CD4-positive, alpha-beta T cell (primary cell): ENCODE measurements around the gene IBTK. TPM values are rescaled to one million over a fixed set of nuclear protein-coding genes. Genes with fewer than 3 reads are reported as not detected.

ENCODE experiments used
- ATAC-seq: fragments of 200-7000 bp; cut with Tn5 transposase; one replicate; pipeline ENCODE4 v1.10.0; 2022; ENCODE audit warnings: mild to moderate bottlenecking; ENCODE audit not compliant: poor library complexity
- CTCF ChIA-PET: fragments of 350-600 bp; sonication (Branson Sonifier 250); formaldehyde crosslinking; loops from one replicate; lab custom pipeline; 2021; ENCODE audit warnings: antibody characterized with exemption, inconsistent platforms; lab: Charles Lee
- POLR2A ChIA-PET: fragments of 350-600 bp; sonication (Branson Sonifier 250); formaldehyde crosslinking; loops from one replicate; lab custom pipeline; 2021; ENCODE audit warnings: antibody characterized with exemption, inconsistent platforms; lab: Charles Lee
- DNase-seq, 14 experiments: peaks; one replicate each; pipeline ENCODE4 v3.0.0-alpha.2; 2013 to 2020; ENCODE audit warnings: mixed read lengths in 2 of 14
- H3K27ac ChIP-seq, 2 donors: one replicate each; pipeline versions ENCODE4 v1.5.1 to v1.7.0; 2013; ENCODE audit warnings: low read length in 2 of 2, low read depth in 1 of 2, mild to moderate bottlenecking in 1 of 2
- H3K27me3 ChIP-seq, 2 experiments: 1 replicate in 1 of 2; 2 replicates in 1 of 2; pipeline versions ENCODE4 v1.6.1 to v1.7.0; 2013; ENCODE audit warnings: low read length in 2 of 2, control low read depth in 1 of 2, mild to moderate bottlenecking in 1 of 2, moderate library complexity in 1 of 2; ENCODE audit not compliant: insufficient read depth in 2 of 2, control insufficient read depth in 1 of 2
- H3K36me3 ChIP-seq: one replicate; pipeline ENCODE4 v1.6.1; 2013; ENCODE audit warnings: low read length, control low read depth; ENCODE audit not compliant: insufficient read depth
- H3K4me1 ChIP-seq: one replicate; pipeline ENCODE4 v1.6.1; 2013; ENCODE audit warnings: low read length, control low read depth; ENCODE audit not compliant: insufficient read depth
- H3K4me3 ChIP-seq: one replicate; pipeline ENCODE4 v1.5.1; 2013; ENCODE audit warnings: mild to moderate bottlenecking, low read length, moderate library complexity
- H3K9me3 ChIP-seq, 2 experiments: 1 replicate in 1 of 2; 2 replicates in 1 of 2; pipeline versions ENCODE4 v1.6.1 to v1.7.0; 2013; ENCODE audit warnings: low read length in 2 of 2, mild to moderate bottlenecking in 2 of 2, control low read depth in 1 of 2, moderate library complexity in 1 of 2; ENCODE audit not compliant: control insufficient read depth in 1 of 2, insufficient read depth in 1 of 2
- H3K27ac Mint-ChIP-seq: one replicate; pipeline ENCODE4 v1.8.0; 2020; ENCODE audit warnings: mixed read lengths
- H3K27me3 Mint-ChIP-seq: one replicate; pipeline ENCODE4 v1.8.0; 2021; ENCODE audit warnings: mixed read lengths
- H3K36me3 Mint-ChIP-seq: one replicate; pipeline ENCODE4 v1.8.0; 2021; ENCODE audit warnings: low read depth, mixed read lengths
- H3K4me1 Mint-ChIP-seq: one replicate; pipeline ENCODE4 v1.8.0; 2021; ENCODE audit warnings: low read depth, mixed read lengths
- H3K4me3 Mint-ChIP-seq: one replicate; pipeline ENCODE4 v1.8.0; 2020; ENCODE audit warnings: mild to moderate bottlenecking, mixed read lengths
- H3K9me3 Mint-ChIP-seq: one replicate; pipeline ENCODE4 v1.8.0; 2020; ENCODE audit warnings: mixed read lengths
- intact Hi-C, 2 experiments: fragments of 100-400 bp; cut with DNase I in 1 of 2; cut with micrococcal nuclease in 1 of 2; formaldehyde crosslinking; loops; one replicate each; pipeline versions ENCODE4 v1.15.1 to v1.9.0; 2023 to 2025; cut with DNase I, micrococcal nuclease
- total RNA-seq, 174 experiments: library from RNA in 2 of 174; stranded (reverse) in 2 of 174; gene quantifications; one replicate each; pipeline ENCODE4 v1.2.3 and lab custom pipeline; 2021 to 2026
- TF ChIP-seq, protein P1 (sequence below): fragments of 200-600 bp; IDR thresholded peaks from one replicate; pipeline ENCODE4 v1.8.0; 2022; ENCODE audit warnings: antibody characterized with exemption, mild to moderate bottlenecking

Gene IBTK
- total RNA-seq, 2 experiments from 2014 or later = 11.0 to 11.2 TPM

DNA sequence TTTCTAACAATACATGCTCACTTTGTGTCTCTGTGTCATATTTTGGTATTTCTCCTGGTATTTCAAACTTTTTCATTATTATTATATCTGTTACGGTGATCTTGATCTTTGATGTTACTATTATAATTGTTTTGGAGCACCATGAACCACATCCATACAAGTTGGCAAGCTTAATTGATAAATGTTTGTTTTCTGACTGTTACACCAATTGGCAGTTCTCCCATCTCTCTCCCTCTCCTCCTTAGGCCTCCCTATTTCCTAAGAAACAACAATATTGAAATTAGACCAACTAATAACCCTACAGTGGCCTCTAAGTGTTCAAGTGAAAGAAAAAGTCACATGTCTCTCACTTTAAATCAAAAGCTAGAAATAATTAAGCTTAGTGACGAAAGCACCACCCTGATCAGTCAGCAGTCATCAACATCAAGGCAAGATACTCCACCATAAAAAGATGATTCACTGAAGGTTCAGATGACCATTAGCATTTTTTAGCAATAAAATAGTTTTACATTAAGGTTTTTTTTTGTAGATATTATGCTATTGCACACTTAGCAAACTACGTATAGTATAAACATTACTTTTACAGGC, 61.5 kb downstream of the IBTK start:
- ChIA-PET POLR2A (no interaction called here), CTCF (no interaction called here)
- no peak for DNase-seq
- ATAC-seq = no peak
- H3K4me3 ChIP-seq = no peak overlapping the region
- TF ChIP-seq, protein P1, sequence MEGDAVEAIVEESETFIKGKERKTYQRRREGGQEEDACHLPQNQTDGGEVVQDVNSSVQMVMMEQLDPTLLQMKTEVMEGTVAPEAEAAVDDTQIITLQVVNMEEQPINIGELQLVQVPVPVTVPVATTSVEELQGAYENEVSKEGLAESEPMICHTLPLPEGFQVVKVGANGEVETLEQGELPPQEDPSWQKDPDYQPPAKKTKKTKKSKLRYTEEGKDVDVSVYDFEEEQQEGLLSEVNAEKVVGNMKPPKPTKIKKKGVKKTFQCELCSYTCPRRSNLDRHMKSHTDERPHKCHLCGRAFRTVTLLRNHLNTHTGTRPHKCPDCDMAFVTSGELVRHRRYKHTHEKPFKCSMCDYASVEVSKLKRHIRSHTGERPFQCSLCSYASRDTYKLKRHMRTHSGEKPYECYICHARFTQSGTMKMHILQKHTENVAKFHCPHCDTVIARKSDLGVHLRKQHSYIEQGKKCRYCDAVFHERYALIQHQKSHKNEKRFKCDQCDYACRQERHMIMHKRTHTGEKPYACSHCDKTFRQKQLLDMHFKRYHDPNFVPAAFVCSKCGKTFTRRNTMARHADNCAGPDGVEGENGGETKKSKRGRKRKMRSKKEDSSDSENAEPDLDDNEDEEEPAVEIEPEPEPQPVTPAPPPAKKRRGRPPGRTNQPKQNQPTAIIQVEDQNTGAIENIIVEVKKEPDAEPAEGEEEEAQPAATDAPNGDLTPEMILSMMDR = no peak
- peaks cover 52% of the 10 kb centered on the region for H3K36me3 ChIP-seq
- intact Hi-C loops = loop anchor here in 1 of 2 experiments (5.0 kb wide), 1 partner anchor 36 kb away; no protein-coding TSS in a partner anchor
- H3K27ac ChIP-seq = no peak overlapping the region
- Mint-ChIP-seq H3K27me3 (no peaks in the 10 kb centered on the region), H3K4me3 (no peak overlapping the region), H3K36me3 (peaks cover 70% of the 10 kb centered on the region), H3K4me1 (no peaks in the 10 kb centered on the region), H3K27ac (no peak overlapping the region), H3K9me3 (no peaks in the 10 kb centered on the region)
- no peaks in the 10 kb centered on the region for H3K4me1 ChIP-seq
- no peaks in the 10 kb centered on the region for H3K9me3 ChIP-seq
- no peaks in the 10 kb centered on the region for H3K27me3 ChIP-seq

DNA sequence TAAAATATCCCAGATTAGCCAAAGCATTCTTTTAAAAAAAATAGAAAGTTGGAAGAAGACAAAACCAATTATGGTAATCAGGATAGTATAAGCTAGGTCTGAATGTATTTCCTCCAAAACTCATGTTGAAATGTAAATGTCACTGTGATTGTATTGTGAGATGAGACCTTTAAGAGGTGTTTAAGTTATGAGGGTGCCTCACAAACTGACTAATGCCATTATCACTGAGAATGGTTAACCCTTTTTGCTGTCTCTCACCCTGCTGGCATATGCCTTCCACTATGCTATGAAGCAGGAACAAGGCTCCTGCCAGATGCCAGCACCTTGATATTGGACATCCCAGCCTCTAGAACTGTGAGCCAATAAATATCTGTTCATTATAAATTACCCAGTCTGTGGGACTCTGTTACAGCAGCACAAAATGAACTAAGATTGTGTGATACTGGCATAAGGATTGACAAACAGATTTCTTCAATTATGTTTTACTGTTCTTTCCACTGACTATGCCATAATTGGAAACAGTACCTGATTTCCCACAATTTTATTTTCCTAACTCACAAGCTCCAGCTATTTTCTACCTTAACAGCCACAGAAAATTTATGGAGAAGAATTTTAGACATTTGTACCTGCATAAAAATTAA, 63.8 kb downstream of the IBTK start:
- Histone ChIP-seq H3K4me1 (no peaks in the 10 kb centered on the region), H3K4me3 (no peak overlapping the region), H3K36me3 (peaks cover 49% of the 10 kb centered on the region), H3K9me3 (no peaks in the 10 kb centered on the region), H3K27ac (no peak overlapping the region), H3K27me3 (no peaks in the 10 kb centered on the region)
- TF ChIP-seq, protein P1 = no peak
- Mint-ChIP-seq H3K36me3 (peaks cover 66% of the 10 kb centered on the region), H3K27me3 (no peaks in the 10 kb centered on the region), H3K27ac (no peak overlapping the region), H3K4me3 (no peak overlapping the region), H3K4me1 (no peaks in the 10 kb centered on the region), H3K9me3 (no peaks in the 10 kb centered on the region)
- CTCF ChIA-PET = no interaction called here
- DNase-seq (no peak), ATAC-seq (no peak)
- intact Hi-C loops = no loop called here
- POLR2A ChIA-PET = no interaction called here

DNA sequence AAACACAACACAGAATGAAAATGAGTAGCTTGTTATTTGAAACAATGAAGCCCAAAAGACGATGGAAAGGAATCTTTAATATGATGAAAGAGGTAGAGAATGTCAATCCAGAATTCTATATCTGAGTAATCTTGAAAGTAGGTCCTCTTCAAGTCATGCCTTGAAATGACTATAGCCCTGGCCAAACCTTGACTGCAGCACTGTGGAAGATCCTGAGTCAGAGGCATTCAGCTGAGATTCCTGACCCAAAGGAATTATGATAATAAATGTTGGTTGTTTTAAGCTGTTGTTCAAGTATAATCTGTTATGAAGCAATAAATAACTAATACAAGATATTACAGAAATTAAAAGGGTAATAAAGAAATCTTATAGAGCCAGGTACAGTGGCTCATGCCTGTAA, 64.8 kb downstream of the IBTK start:
- no peaks in the 10 kb centered on the region for H3K9me3 ChIP-seq
- Mint-ChIP-seq H3K9me3 (no peaks in the 10 kb centered on the region), H3K27me3 (no peaks in the 10 kb centered on the region), H3K27ac (no peak overlapping the region), H3K4me3 (no peak overlapping the region), H3K36me3 (peaks cover 66% of the 10 kb centered on the region), H3K4me1 (no peaks in the 10 kb centered on the region)
- ATAC-seq (no peak), DNase-seq (no peak)
- peaks cover 39% of the 10 kb centered on the region for H3K36me3 ChIP-seq
- intact Hi-C loops = no loop called here
- no peak overlapping the region for H3K27ac ChIP-seq
- ChIA-PET POLR2A (no interaction called here), CTCF (interaction anchor here (0.9 kb wide), 1 partner anchor 11 kb away, joined by 3 read pairs; no protein-coding TSS in a partner anchor)
- TF ChIP-seq, protein P1 = no peak
- no peaks in the 10 kb centered on the region for H3K4me1 ChIP-seq
- no peaks in the 10 kb centered on the region for H3K27me3 ChIP-seq
- no peak overlapping the region for H3K4me3 ChIP-seq
